ENCODE measurements around the gene DVL2. TPM values are rescaled to one million over a fixed set of nuclear protein-coding genes. Genes with fewer than 3 reads are reported as not detected.

DVL2 gene
- total RNA-seq, 1 donor from 2014 or later, result 17.2 TPM

DNA sequence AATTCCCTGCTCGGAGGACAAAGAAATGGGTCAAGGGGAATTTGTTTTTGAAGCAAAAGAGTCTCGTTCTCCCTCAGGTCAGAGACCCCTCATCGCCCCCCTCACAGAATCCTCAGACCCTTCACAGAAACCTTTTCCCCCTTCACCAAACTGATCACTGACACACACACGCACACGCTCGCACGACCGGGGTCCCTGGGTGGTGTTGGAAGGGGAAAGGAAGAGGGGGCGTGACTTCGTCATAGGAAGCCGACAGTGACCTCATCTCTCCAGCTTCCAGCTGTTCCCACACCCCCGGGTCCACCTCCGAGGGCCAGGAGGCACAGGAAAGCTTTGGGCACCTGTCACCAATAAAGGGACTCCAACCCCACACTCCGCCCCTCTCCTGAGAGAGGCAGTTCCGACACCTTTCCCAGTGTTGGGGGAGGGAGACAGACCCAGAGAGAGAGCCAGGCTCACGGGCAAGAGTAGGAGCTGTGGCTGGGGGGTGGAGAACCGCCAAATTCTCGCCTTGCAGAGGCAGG, 56.3 kb downstream of the DVL2 start:
- intact Hi-C loops (cut with DNase I), result loop anchor here (5.0 kb wide), 1 partner anchor 126 kb away; no protein-coding TSS in a partner anchor
- no peak for DNase-seq (ENCODE audit: low spot score in 2 of 2)
- Histone ChIP-seq H3K4me3 (peak overlapping the region; percentile 18 to 51), H3K9me3 (no peaks in the 10 kb centered on the region), H3K27me3 (no peaks in the 10 kb centered on the region), H3K36me3 (no peaks in the 10 kb centered on the region), H3K27ac (no peak overlapping the region), H3K4me1 (peaks cover 4 to 13% of the 10 kb centered on the region in 2 donors)
- TF ChIP-seq, protein P1, sequence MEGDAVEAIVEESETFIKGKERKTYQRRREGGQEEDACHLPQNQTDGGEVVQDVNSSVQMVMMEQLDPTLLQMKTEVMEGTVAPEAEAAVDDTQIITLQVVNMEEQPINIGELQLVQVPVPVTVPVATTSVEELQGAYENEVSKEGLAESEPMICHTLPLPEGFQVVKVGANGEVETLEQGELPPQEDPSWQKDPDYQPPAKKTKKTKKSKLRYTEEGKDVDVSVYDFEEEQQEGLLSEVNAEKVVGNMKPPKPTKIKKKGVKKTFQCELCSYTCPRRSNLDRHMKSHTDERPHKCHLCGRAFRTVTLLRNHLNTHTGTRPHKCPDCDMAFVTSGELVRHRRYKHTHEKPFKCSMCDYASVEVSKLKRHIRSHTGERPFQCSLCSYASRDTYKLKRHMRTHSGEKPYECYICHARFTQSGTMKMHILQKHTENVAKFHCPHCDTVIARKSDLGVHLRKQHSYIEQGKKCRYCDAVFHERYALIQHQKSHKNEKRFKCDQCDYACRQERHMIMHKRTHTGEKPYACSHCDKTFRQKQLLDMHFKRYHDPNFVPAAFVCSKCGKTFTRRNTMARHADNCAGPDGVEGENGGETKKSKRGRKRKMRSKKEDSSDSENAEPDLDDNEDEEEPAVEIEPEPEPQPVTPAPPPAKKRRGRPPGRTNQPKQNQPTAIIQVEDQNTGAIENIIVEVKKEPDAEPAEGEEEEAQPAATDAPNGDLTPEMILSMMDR (IDR thresholded peaks at IDR 0.05), result no peak

DNA sequence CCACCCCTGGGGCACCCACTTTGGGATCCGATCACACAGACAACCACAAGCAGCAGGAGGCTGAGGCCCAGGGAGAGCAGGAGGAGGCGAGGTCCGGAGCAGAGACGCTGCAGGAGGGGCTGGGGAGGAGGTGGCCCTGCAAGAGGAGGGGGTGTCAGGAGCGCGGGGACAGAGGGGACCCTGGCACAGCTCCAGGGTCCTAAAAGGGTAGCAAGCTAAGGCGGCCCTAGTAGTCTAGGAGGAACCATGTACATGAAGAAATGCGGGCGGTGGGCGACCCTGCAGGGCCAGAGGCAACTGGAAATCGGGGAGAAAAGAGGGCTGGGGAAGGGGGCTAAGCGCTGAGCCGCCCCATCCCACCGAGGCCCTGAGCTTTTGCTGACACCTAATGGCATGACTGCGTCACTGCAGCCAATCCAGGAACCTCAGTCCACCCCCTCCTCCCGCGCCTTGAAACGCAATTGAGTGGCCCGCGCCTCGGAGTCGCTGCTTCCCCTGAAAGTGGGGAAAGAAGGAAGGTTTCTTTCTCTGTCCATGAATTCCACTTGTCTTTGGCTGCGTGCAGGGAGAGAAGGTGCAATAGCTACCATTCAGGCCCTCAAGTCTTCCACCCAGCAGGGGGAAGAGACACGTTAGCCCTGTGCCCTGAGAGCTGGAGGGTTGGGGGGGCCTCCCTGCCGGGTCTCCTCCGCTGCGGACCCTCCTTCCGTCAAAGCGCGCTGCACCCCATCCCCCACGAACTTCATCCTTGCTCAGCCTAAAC, 56.9 kb downstream of the DVL2 start:
- Histone ChIP-seq H3K4me3 (peak overlapping the region; percentile 18 to 51), H3K9me3 (no peaks in the 10 kb centered on the region), H3K4me1 (peaks cover 4 to 13% of the 10 kb centered on the region in 2 donors), H3K27ac (no peak overlapping the region), H3K27me3 (no peaks in the 10 kb centered on the region), H3K36me3 (no peaks in the 10 kb centered on the region)
- intact Hi-C loops (cut with DNase I), result loop anchor here (5.0 kb wide), 1 partner anchor 125 kb away; no protein-coding TSS in a partner anchor
- TF ChIP-seq, protein P1 (IDR thresholded peaks at IDR 0.05), result peak; percentile 66 to 83 (median 82)
- DNase-seq (ENCODE audit: low spot score in 2 of 2), result peak in 1 of 2 donors; percentile 73

DNA sequence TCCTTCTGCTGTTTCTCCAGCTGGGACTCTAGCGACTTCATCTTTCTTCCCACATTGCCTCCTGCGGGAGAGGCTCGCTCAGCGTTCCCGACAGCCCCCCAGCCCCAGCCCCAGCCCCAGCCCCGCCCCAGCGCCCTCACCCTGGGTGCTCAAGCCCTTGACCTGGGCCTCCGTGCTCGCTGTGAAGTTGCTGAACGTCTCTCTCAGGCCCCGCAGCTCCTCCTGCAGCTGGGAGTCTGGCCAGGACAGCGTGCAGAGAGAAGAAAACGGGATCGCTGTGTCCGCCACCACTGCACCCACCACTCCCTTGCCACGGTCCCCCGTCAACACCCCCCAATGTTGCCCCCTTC, 57.5 kb downstream of the DVL2 start:
- Histone ChIP-seq H3K9me3 (no peaks in the 10 kb centered on the region), H3K4me1 (peaks cover 4 to 13% of the 10 kb centered on the region in 2 donors), H3K36me3 (no peaks in the 10 kb centered on the region), H3K27ac (no peak overlapping the region), H3K4me3 (peak overlapping the region in 1 of 2 donors; percentile 51), H3K27me3 (no peaks in the 10 kb centered on the region)
- TF ChIP-seq, protein P1 (IDR thresholded peaks at IDR 0.05), result no peak
- intact Hi-C loops (cut with DNase I), result loop anchor here (5.0 kb wide), 1 partner anchor 125 kb away; no protein-coding TSS in a partner anchor
- no peak for DNase-seq (ENCODE audit: low spot score in 2 of 2)

DNA sequence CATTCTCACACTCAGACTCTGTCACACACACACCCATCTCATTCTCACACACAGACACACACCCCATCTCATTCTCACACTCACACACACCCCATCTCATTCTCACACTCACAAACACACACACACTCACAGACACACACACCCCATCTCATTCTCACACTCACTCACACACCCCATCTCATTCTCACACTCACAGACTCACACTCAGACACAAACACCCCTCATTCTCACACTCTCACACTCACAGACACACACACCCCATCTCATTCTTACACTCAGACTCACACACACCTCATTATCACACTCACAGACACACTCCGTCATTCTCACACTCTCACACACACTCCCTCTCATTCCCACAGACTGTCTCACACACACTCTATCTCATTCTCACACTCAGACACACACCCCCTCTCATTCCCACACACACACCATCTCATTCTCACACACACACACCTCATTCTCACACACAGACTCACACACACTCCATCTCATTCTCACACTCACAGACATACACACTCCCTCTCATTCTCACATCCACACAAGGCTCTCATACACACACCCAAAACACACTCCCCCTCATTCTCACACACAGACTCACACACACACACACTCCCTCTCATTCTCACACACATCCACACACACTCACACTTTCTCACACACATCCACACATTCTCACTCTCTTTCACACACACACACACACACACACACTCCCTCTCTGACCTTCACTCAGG, 58.0 kb downstream of the DVL2 start:
- Histone ChIP-seq H3K27me3 (no peaks in the 10 kb centered on the region), H3K27ac (no peak overlapping the region), H3K9me3 (no peaks in the 10 kb centered on the region), H3K4me3 (no peak overlapping the region), H3K36me3 (no peaks in the 10 kb centered on the region), H3K4me1 (peaks cover 4 to 13% of the 10 kb centered on the region in 2 donors)
- no peak for DNase-seq (ENCODE audit: low spot score in 2 of 2)
- TF ChIP-seq, protein P1 (IDR thresholded peaks at IDR 0.05), result no peak
- intact Hi-C loops (cut with DNase I), result loop anchor here (5.0 kb wide), 1 partner anchor 124 kb away; no protein-coding TSS in a partner anchor

Other genes with a start within 250 kb of the DVL2 start
- gene ALOX12, start 238.5 kb downstream of the DVL2 start, total RNA-seq, result not detected
- gene RNASEK, start 221.9 kb downstream of the DVL2 start, total RNA-seq, result 156 TPM
- 16.4 TPM for gene BCL6B, start 211.5 kb downstream of the DVL2 start, total RNA-seq
- 1.5 TPM for gene SLC16A13, start 198.5 kb downstream of the DVL2 start, total RNA-seq
- not detected for gene SLC16A11, start 190.4 kb downstream of the DVL2 start, total RNA-seq
- 29.8 TPM for gene CLEC10A, start 154.3 kb downstream of the DVL2 start, total RNA-seq
- not detected for gene ASGR2, start 119.7 kb downstream of the DVL2 start, total RNA-seq
- gene ASGR1, start 55.1 kb downstream of the DVL2 start, total RNA-seq, result 3.9 TPM
- gene DLG4, start 14.7 kb downstream of the DVL2 start, total RNA-seq, result 34.9 TPM
- 1,048 TPM for gene ACADVL, start 14.6 kb downstream of the DVL2 start, total RNA-seq
- 13.3 TPM for gene PHF23, start 4.9 kb upstream of the DVL2 start, total RNA-seq
- 422 TPM for gene GABARAP, start 7.9 kb upstream of the DVL2 start, total RNA-seq
- 81.4 TPM for gene CTDNEP1, start 17.2 kb upstream of the DVL2 start, total RNA-seq
- 106 TPM for gene ELP5, start 17.7 kb upstream of the DVL2 start, total RNA-seq
- gene CLDN7, start 28.0 kb upstream of the DVL2 start, total RNA-seq, result not detected
- gene SLC2A4, start 47.2 kb upstream of the DVL2 start, total RNA-seq, result 4.9 TPM
- not detected for gene YBX2, start 60.1 kb upstream of the DVL2 start, total RNA-seq
- 248 TPM for gene EIF5A, start 73.1 kb upstream of the DVL2 start, total RNA-seq
- gene GPS2, start 80.8 kb upstream of the DVL2 start, total RNA-seq, result 52.4 TPM
- gene NEURL4, start 94.8 kb upstream of the DVL2 start, total RNA-seq, result 22.0 TPM
- 12.0 TPM for gene ACAP1, start 102.0 kb upstream of the DVL2 start, total RNA-seq
- gene KCTD11, start 117.6 kb upstream of the DVL2 start, total RNA-seq, result 14.6 TPM
- not detected for gene TMEM95, start 120.6 kb upstream of the DVL2 start, total RNA-seq
- gene TNK1, start 146.6 kb upstream of the DVL2 start, total RNA-seq, result 0.43 TPM
- 297 TPM for gene PLSCR3, start 160.0 kb upstream of the DVL2 start, total RNA-seq
- 241 TPM for gene TMEM256, start 169.6 kb upstream of the DVL2 start, total RNA-seq
- gene NLGN2, start 173.3 kb upstream of the DVL2 start, total RNA-seq, result 34.3 TPM
- not detected for gene SPEM1, start 185.8 kb upstream of the DVL2 start, total RNA-seq
- not detected for gene SPEM2, start 191.1 kb upstream of the DVL2 start, total RNA-seq
- gene SPEM3, start 194.3 kb upstream of the DVL2 start, total RNA-seq, result not detected
- 20.4 TPM for gene TMEM102, start 200.9 kb upstream of the DVL2 start, total RNA-seq
- gene FGF11, start 205.0 kb upstream of the DVL2 start, total RNA-seq, result 0.32 TPM
- 5.0 TPM for gene CHRNB1, start 210.5 kb upstream of the DVL2 start, total RNA-seq
- 67.9 TPM for gene ZBTB4, start 245.1 kb upstream of the DVL2 start, total RNA-seq
- not detected for gene SLC35G6, start 246.9 kb upstream of the DVL2 start, total RNA-seq
- 69.5 TPM for gene POLR2A, start 249.8 kb upstream of the DVL2 start, total RNA-seq